Mammary epithelial cell (primary cell): Measurements from ENCODE around the gene S100A1.

ENCODE experiments used
- EZH2 ChIP-seq: IDR thresholded peaks from 2 replicates; pipeline ENCODE4 v1.6.1; 2012; ENCODE audit warnings: low read length, inconsistent platforms, borderline replicate concordance
- TF ChIP-seq, protein P1 (sequence below), 2 donors: IDR thresholded peaks in 1 of 2; conservative IDR thresholded peaks in 1 of 2; 2 replicates each; pipeline ENCODE4 v1.5.1; 2011 to 2012; ENCODE audit warnings: inconsistent platforms in 2 of 2, low read length in 2 of 2, mild to moderate bottlenecking in 2 of 2, control low read depth in 1 of 2, low read depth in 1 of 2; ENCODE audit not compliant: insufficient read depth in 1 of 2; ENCODE audit errors: extremely low read depth in 1 of 2

DNA sequence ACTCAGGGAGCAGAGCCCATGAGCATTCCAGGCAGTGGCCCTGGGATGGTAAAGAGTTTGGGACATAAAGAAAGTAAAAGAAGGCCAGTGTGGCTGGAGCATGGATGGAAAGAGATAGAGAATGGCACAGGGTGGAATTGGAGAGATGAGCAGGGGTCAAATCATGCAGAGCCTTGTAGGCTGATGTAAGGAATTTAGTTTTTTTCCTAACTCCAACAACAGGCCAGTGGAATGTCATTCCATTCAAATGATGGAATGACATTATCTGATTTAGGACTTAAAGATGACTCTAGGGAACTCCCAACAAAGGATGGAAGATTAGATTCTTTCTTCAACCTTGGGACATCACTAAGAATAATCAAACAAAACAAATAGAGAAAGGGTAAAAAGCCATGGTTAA lies 49.7 kb upstream of the S100A1 start:
- TF ChIP-seq, protein P1, sequence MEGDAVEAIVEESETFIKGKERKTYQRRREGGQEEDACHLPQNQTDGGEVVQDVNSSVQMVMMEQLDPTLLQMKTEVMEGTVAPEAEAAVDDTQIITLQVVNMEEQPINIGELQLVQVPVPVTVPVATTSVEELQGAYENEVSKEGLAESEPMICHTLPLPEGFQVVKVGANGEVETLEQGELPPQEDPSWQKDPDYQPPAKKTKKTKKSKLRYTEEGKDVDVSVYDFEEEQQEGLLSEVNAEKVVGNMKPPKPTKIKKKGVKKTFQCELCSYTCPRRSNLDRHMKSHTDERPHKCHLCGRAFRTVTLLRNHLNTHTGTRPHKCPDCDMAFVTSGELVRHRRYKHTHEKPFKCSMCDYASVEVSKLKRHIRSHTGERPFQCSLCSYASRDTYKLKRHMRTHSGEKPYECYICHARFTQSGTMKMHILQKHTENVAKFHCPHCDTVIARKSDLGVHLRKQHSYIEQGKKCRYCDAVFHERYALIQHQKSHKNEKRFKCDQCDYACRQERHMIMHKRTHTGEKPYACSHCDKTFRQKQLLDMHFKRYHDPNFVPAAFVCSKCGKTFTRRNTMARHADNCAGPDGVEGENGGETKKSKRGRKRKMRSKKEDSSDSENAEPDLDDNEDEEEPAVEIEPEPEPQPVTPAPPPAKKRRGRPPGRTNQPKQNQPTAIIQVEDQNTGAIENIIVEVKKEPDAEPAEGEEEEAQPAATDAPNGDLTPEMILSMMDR (conservative IDR thresholded peaks at IDR 0.05 in 1 of 2, IDR thresholded peaks at IDR 0.05 in 1 of 2; ENCODE audit: extremely low read depth in 1 of 2, insufficient read depth in 1 of 2, low read depth in 1 of 2, low read length in 2 of 2): no peak
- no peak for TF ChIP-seq EZH2
